ENCODE data around the gene CEP164. TPM values are rescaled to one million over a fixed set of nuclear protein-coding genes. Genes with fewer than 3 reads are reported as not detected.
"Not testable (repeated sequence)": the region's sequence is repeated elsewhere in the genome, so short reads cannot be mapped to it uniquely, and the experiment has no call there.

The CEP164 gene
- total RNA-seq, 1 donor from 2014 or later = 28.8 TPM

- no peak for DNase-seq (ENCODE audit: low read depth, low spot score)
These were observed 111.6 kb downstream of the CEP164 start for GRCh38 chr11:117439256-117439655.

GRCh38 chr11:117440258-117440657, 112.6 kb downstream of the CEP164 start:
- no peak for DNase-seq (ENCODE audit: low read depth, low spot score)

- DNase-seq (ENCODE audit: low read depth, low spot score) = no peak
These were observed 113.7 kb downstream of the CEP164 start for GRCh38 chr11:117441146-117441975.

GRCh38 chr11:117442049-117442868, 114.6 kb downstream of the CEP164 start:
- no peak for DNase-seq (ENCODE audit: low read depth, low spot score)

GRCh38 chr11:117442869-117443239, 115.2 kb downstream of the CEP164 start:
- DNase-seq (ENCODE audit: low read depth, low spot score) = no peak

GRCh38 chr11:117443266-117444186, 115.9 kb downstream of the CEP164 start:
- no peak for DNase-seq (ENCODE audit: low read depth, low spot score)

- no peak for DNase-seq (ENCODE audit: low read depth, low spot score)
These were observed 116.6 kb downstream of the CEP164 start for GRCh38 chr11:117444256-117444655.

GRCh38 chr11:117444711-117445658, 117.3 kb downstream of the CEP164 start:
- DNase-seq (ENCODE audit: low read depth, low spot score) = no peak

GRCh38 chr11:117449111-117449693, 121.5 kb downstream of the CEP164 start:
- no peak for DNase-seq (ENCODE audit: low read depth, low spot score)

GRCh38 chr11:117453886-117454563, 126.4 kb downstream of the CEP164 start:
- DNase-seq (ENCODE audit: low read depth, low spot score) = no peak

- DNase-seq (ENCODE audit: low read depth, low spot score) = no peak
These were observed 126.9 kb downstream of the CEP164 start for GRCh38 chr11:117454564-117454917.

- no peak for DNase-seq (ENCODE audit: low read depth, low spot score)
These were observed 128.5 kb downstream of the CEP164 start for GRCh38 chr11:117456027-117456720.

- not testable (repeated sequence) for DNase-seq (ENCODE audit: low read depth, low spot score)
These were observed 129.0 kb downstream of the CEP164 start for GRCh38 chr11:117456721-117457029.

GRCh38 chr11:117457031-117457785, 129.6 kb downstream of the CEP164 start:
- DNase-seq (ENCODE audit: low read depth, low spot score) = no peak

GRCh38 chr11:117457835-117458234, 130.2 kb downstream of the CEP164 start:
- no peak for DNase-seq (ENCODE audit: low read depth, low spot score)

GRCh38 chr11:117458275-117459122, 130.8 kb downstream of the CEP164 start:
- no peak for DNase-seq (ENCODE audit: low read depth, low spot score)
